ENCODE measurements around the gene SERPINB10.

SERPINB10 gene

GRCh38 chr18:63889626-63890025, 18.1 kb upstream of the SERPINB10 start:
- Histone ChIP-seq H3K36me3 (ENCODE audit: low read depth) (no peaks in the 10 kb centered on the region), H3K9me3 (ENCODE audit: severe bottlenecking) (no peaks in the 10 kb centered on the region), H3K4me3 (ENCODE audit: severe bottlenecking) (no peak overlapping the region), H3K4me1 (ENCODE audit: insufficient read depth, poor library complexity, severe bottlenecking) (peaks cover 8% of the 10 kb centered on the region), H3K27ac (ENCODE audit: poor library complexity, severe bottlenecking) (no peak overlapping the region), H3K27me3 (ENCODE audit: insufficient read depth, poor library complexity, severe bottlenecking) (no peaks in the 10 kb centered on the region)
- DNase-seq (ENCODE audit: low spot score) = no peak
- ATAC-seq (ENCODE audit: low read depth) = no peak
- no peak for TF ChIP-seq CTCF (IDR thresholded peaks at IDR 0.05; ENCODE audit: poor library complexity, severe bottlenecking)

GRCh38 chr18:63890237-63890949, 17.4 kb upstream of the SERPINB10 start:
- no peak overlapping the region for H3K27ac ChIP-seq (ENCODE audit: poor library complexity, severe bottlenecking)
- no peaks in the 10 kb centered on the region for H3K27me3 ChIP-seq (ENCODE audit: insufficient read depth, poor library complexity, severe bottlenecking)
- H3K9me3 ChIP-seq (ENCODE audit: severe bottlenecking) = no peaks in the 10 kb centered on the region
- no peak for DNase-seq (ENCODE audit: low spot score)
- no peaks in the 10 kb centered on the region for H3K36me3 ChIP-seq (ENCODE audit: low read depth)
- H3K4me1 ChIP-seq (ENCODE audit: insufficient read depth, poor library complexity, severe bottlenecking) = peaks cover 8% of the 10 kb centered on the region
- no peak overlapping the region for H3K4me3 ChIP-seq (ENCODE audit: severe bottlenecking)
- TF ChIP-seq CTCF (IDR thresholded peaks at IDR 0.05; ENCODE audit: poor library complexity, severe bottlenecking) = no peak
- ATAC-seq (ENCODE audit: low read depth) = no peak

GRCh38 chr18:63890950-63891304, 16.8 kb upstream of the SERPINB10 start:
- H3K27ac ChIP-seq (ENCODE audit: poor library complexity, severe bottlenecking) = no peak overlapping the region
- ATAC-seq (ENCODE audit: low read depth) (no peak), DNase-seq (ENCODE audit: low spot score) (no peak)
- H3K27me3 ChIP-seq (ENCODE audit: insufficient read depth, poor library complexity, severe bottlenecking) = no peaks in the 10 kb centered on the region
- H3K9me3 ChIP-seq (ENCODE audit: severe bottlenecking) = no peaks in the 10 kb centered on the region
- no peaks in the 10 kb centered on the region for H3K36me3 ChIP-seq (ENCODE audit: low read depth)
- TF ChIP-seq CTCF (IDR thresholded peaks at IDR 0.05; ENCODE audit: poor library complexity, severe bottlenecking) = no peak
- no peak overlapping the region for H3K4me3 ChIP-seq (ENCODE audit: severe bottlenecking)
- peaks cover 8% of the 10 kb centered on the region for H3K4me1 ChIP-seq (ENCODE audit: insufficient read depth, poor library complexity, severe bottlenecking)

- Histone ChIP-seq H3K4me1 (ENCODE audit: insufficient read depth, poor library complexity, severe bottlenecking) (peaks cover 6% of the 10 kb centered on the region), H3K9me3 (ENCODE audit: severe bottlenecking) (no peaks in the 10 kb centered on the region), H3K27ac (ENCODE audit: poor library complexity, severe bottlenecking) (no peak overlapping the region), H3K36me3 (ENCODE audit: low read depth) (no peaks in the 10 kb centered on the region), H3K4me3 (ENCODE audit: severe bottlenecking) (no peak overlapping the region), H3K27me3 (ENCODE audit: insufficient read depth, poor library complexity, severe bottlenecking) (no peaks in the 10 kb centered on the region)
- TF ChIP-seq CTCF (IDR thresholded peaks at IDR 0.05; ENCODE audit: poor library complexity, severe bottlenecking) = no peak
- DNase-seq (ENCODE audit: low spot score) = no peak
- ATAC-seq (ENCODE audit: low read depth) = no peak
These were observed 15.2 kb upstream of the SERPINB10 start for GRCh38 chr18:63892566-63892965.

GRCh38 chr18:63894106-63894772, 13.5 kb upstream of the SERPINB10 start:
- H3K9me3 ChIP-seq (ENCODE audit: severe bottlenecking) = no peaks in the 10 kb centered on the region
- H3K4me3 ChIP-seq (ENCODE audit: severe bottlenecking) = no peak overlapping the region
- DNase-seq (ENCODE audit: low spot score) = no peak
- no peak for ATAC-seq (ENCODE audit: low read depth)
- H3K27ac ChIP-seq (ENCODE audit: poor library complexity, severe bottlenecking) = no peak overlapping the region
- no peaks in the 10 kb centered on the region for H3K4me1 ChIP-seq (ENCODE audit: insufficient read depth, poor library complexity, severe bottlenecking)
- TF ChIP-seq CTCF (IDR thresholded peaks at IDR 0.05; ENCODE audit: poor library complexity, severe bottlenecking) = no peak
- no peaks in the 10 kb centered on the region for H3K36me3 ChIP-seq (ENCODE audit: low read depth)
- no peaks in the 10 kb centered on the region for H3K27me3 ChIP-seq (ENCODE audit: insufficient read depth, poor library complexity, severe bottlenecking)
